Upper lobe of right lung (tissue), 1 donor: ENCODE data around the gene GSK3B. TPM values are rescaled to one million over a fixed set of nuclear protein-coding genes. Genes with fewer than 3 reads are reported as not detected.
A peak's percentile ranks its signal among the peaks of the same experiment; 100 is the strongest.

Experiments used
- ATAC-seq: fragments of 200-7000 bp; cut with Tn5 transposase; one replicate; pipeline ENCODE4 v1.9.1; 2020; ENCODE audit warnings: mild to moderate bottlenecking, moderate library complexity
- DNase-seq: peaks from one replicate; pipeline ENCODE4 v3.0.0-alpha.2; 2020
- H3K27ac ChIP-seq: fragments of 200-600 bp; one replicate; pipeline ENCODE4 v1.8.0; 2022
- H3K27me3 ChIP-seq: fragments of 200-600 bp; one replicate; pipeline ENCODE4 v1.8.0; 2022; ENCODE audit warnings: mild to moderate bottlenecking
- H3K36me3 ChIP-seq: fragments of 200-600 bp; one replicate; pipeline ENCODE4 v1.8.0; 2022
- H3K4me1 ChIP-seq: fragments of 200-600 bp; one replicate; pipeline ENCODE4 v1.8.0; 2022
- H3K4me3 ChIP-seq: fragments of 200-600 bp; one replicate; pipeline ENCODE4 v1.8.0; 2022; ENCODE audit warnings: mild to moderate bottlenecking
- H3K9me3 ChIP-seq: fragments of 200-600 bp; one replicate; pipeline ENCODE4 v1.8.0; 2022
- intact Hi-C: fragments of 100-400 bp; cut with DNase I; formaldehyde crosslinking; loops from one replicate; pipeline ENCODE4 v1.11.0; 2022
- long read RNA-seq: library from polyadenylated mRNA; unstranded; transcript quantifications from one replicate; pipeline ENCODE4 v2.0.0, GENCODE V29; 2021
- total RNA-seq: library from RNA; stranded (reverse); fragmentation: NEBNext Ultra II Directional; extraction: Animal tissue kit (Norgen Biotek cat#: 25700); gene quantifications from one replicate; pipeline ENCODE4 v1.2.1, GENCODE V29; 2021
- TF ChIP-seq, protein P1 (sequence below): fragments of 200-600 bp; IDR thresholded peaks from one replicate; pipeline ENCODE4 v1.8.0; 2022; ENCODE audit warnings: antibody characterized with exemption
- donor health status: DM: no; HTN: yes; CAD: no; lungs with severe emphysema.

Gene GSK3B
- total RNA-seq: 55.2 TPM
- long read RNA-seq, full-length matches to known transcripts: 4 of 20 reads
- long read RNA-seq, partial matches to known transcripts: 8 of 20 reads
- long read RNA-seq, other reads (novel, unspliced or antisense): 8 of 20 reads

DNA sequence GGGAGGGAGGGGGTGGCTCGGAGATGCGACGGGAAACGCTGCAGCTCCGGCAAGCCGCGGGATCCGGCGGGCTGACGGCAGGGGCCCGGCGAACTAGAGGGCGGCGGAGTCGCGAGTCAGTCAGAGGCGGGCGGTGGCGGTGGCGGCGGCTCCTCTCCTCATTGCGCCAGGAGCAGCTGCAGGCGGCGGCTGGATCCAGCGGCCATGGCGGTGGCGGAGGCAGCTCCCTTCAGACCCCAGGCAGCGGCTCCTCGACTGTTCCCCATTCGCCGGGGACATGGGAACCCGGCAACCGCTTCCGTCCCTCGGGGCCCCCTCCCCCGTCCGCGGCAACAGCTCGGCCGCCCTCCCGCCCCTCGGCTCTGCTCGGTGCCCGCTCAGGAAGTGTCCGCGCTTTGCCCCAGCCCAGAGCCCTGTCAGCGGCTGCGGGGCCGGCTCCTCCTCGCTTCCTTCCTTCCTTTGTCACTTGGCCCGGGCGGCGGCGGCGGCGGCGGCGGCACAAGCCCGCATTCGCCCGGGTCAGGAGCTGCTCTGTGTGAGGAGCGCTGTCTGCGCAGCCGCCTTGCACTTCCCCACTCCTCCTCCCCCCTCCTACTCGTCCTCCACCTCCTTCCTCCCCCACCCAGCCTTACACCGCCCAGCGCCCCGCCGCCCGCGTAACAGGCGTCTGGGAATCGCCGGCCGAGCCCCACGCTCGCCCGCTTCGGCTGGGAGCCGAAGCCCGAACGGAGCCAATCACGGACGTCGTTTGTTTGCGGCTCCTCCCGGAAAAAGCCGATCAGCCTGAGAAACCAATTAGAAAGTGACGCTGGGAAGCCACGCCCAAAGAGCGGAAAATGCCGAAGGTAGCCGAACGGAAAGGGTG is at the start of gene GSK3B:
TSS of gene GSK3B (minus strand) at position 537 of the 865 bp plus-strand sequence. CDS start 1,013 bp downstream, outside the sequence.
- Histone ChIP-seq H3K36me3 (no peaks in the 10 kb centered on the region), H3K4me3 (peak within 1 kb of the TSS; percentile 86), H3K4me1 (peaks cover 30% of the 10 kb centered on the region), H3K27ac (peak within 1 kb of the TSS; percentile 100), H3K27me3 (no peaks in the 10 kb centered on the region), H3K9me3 (no peaks in the 10 kb centered on the region)
- peak; percentile 99 for DNase-seq
- TF ChIP-seq, protein P1, sequence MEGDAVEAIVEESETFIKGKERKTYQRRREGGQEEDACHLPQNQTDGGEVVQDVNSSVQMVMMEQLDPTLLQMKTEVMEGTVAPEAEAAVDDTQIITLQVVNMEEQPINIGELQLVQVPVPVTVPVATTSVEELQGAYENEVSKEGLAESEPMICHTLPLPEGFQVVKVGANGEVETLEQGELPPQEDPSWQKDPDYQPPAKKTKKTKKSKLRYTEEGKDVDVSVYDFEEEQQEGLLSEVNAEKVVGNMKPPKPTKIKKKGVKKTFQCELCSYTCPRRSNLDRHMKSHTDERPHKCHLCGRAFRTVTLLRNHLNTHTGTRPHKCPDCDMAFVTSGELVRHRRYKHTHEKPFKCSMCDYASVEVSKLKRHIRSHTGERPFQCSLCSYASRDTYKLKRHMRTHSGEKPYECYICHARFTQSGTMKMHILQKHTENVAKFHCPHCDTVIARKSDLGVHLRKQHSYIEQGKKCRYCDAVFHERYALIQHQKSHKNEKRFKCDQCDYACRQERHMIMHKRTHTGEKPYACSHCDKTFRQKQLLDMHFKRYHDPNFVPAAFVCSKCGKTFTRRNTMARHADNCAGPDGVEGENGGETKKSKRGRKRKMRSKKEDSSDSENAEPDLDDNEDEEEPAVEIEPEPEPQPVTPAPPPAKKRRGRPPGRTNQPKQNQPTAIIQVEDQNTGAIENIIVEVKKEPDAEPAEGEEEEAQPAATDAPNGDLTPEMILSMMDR: no peak
- intact Hi-C loops: no loop called here
- ATAC-seq: peak; percentile 84

GRCh38 chr3:120143676-120144075 is 49.4 kb upstream of the GSK3B start:
- no peak overlapping the region for H3K27ac ChIP-seq
- DNase-seq (no peak), ATAC-seq (no peak)
- H3K4me1 ChIP-seq: peaks cover 6% of the 10 kb centered on the region
- no peak overlapping the region for H3K4me3 ChIP-seq
- intact Hi-C loops: no loop called here
- no peaks in the 10 kb centered on the region for H3K36me3 ChIP-seq
- H3K9me3 ChIP-seq: no peaks in the 10 kb centered on the region
- no peaks in the 10 kb centered on the region for H3K27me3 ChIP-seq
- TF ChIP-seq, protein P1: no peak

- Histone ChIP-seq H3K27ac (no peak overlapping the region), H3K4me1 (no peaks in the 10 kb centered on the region), H3K27me3 (no peaks in the 10 kb centered on the region), H3K4me3 (no peak overlapping the region), H3K36me3 (no peaks in the 10 kb centered on the region), H3K9me3 (no peaks in the 10 kb centered on the region)
- intact Hi-C loops: no loop called here
- DNase-seq (no peak), ATAC-seq (no peak)
- TF ChIP-seq, protein P1: no peak
Observed at GRCh38 chr3:120142236-120142635, 48.0 kb upstream of the GSK3B start.

- no peak for DNase-seq
- no peaks in the 10 kb centered on the region for H3K36me3 ChIP-seq
- H3K4me1 ChIP-seq: no peaks in the 10 kb centered on the region
Observed at GRCh38 chr3:120140098-120140742, 46.0 kb upstream of the GSK3B start.

DNA sequence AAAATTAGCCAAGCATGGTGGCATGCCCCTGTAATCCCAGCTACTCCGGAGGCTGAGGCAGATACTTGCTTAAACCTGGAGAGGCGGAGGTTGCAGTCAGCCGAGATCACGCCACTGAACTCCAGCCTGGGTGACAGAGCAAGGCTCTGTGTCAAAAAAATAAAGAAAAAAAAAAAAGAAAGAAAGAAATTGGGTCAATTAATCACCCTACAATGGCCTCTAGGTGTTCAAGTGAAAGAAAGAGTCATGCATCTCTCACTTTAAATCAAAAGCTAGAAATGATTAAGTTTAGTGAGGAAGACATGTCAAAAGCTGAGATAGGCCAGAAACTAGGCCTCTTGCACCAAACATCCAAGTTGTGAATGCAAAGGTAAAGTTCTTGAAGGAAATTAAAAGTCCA is 44.9 kb upstream of the GSK3B start:
- Histone ChIP-seq H3K4me3 (no peak overlapping the region), H3K27ac (no peak overlapping the region), H3K4me1 (no peaks in the 10 kb centered on the region), H3K36me3 (no peaks in the 10 kb centered on the region), H3K27me3 (no peaks in the 10 kb centered on the region), H3K9me3 (no peaks in the 10 kb centered on the region)
- ATAC-seq: no peak
- TF ChIP-seq, protein P1: no peak
- DNase-seq: no peak
- intact Hi-C loops: no loop called here

More at GRCh38 chr3:120140098-120140742, 46.0 kb upstream of the GSK3B start:
- no peak overlapping the region for H3K27ac ChIP-seq
- H3K9me3 ChIP-seq: no peaks in the 10 kb centered on the region
- TF ChIP-seq, protein P1: no peak
- intact Hi-C loops: no loop called here
- no peak overlapping the region for H3K4me3 ChIP-seq
- no peaks in the 10 kb centered on the region for H3K27me3 ChIP-seq
- ATAC-seq: no peak
